COLO668 (cell line): ENCODE results near the gene AKR1D1.

Experiments
- DNase-seq: peaks from one replicate; lab custom pipeline; 2025; ENCODE audit not compliant: unreplicated experiment; lab: John Stamatoyannopoulos, UW

Gene AKR1D1

GRCh38 chr7:138163800-138164199, 87.5 kb downstream of the AKR1D1 start:
- DNase-seq = no peak

GRCh38 chr7:138164804-138165203, 88.5 kb downstream of the AKR1D1 start:
- DNase-seq = no peak

GRCh38 chr7:138166681-138167080, 90.4 kb downstream of the AKR1D1 start:
- DNase-seq = no peak

- DNase-seq = no peak
These were observed 91.0 kb downstream of the AKR1D1 start for GRCh38 chr7:138167222-138167621.

DNA sequence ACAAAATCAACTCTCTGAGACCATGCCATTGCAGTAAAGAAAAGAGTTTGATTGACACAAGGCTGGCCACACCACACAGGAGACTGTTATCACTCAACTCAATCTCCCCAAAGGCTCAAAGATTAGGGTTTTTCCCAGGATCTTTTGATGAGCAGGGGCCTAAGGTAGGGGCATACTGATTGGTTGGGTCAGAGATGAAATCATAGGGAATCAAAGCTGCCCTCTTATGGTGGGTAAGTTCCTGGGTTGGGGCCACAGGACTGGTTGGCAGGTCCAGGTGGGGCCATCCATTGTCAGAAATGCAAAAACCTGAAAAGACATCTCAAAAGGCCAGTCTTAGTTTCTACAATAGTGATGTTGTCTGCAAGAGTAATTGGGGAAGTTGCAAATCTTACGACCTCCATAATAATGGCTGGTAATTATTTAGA, 91.6 kb downstream of the AKR1D1 start:
- DNase-seq = no peak
